ENCODE data around the gene TAL1. TPM values are rescaled to one million over a fixed set of nuclear protein-coding genes. Genes with fewer than 3 reads are reported as not detected.

The TAL1 gene
- polyA plus RNA-seq, 1 of the 3 experiments (the other 2 are of a cell fraction) = not detected

DNA sequence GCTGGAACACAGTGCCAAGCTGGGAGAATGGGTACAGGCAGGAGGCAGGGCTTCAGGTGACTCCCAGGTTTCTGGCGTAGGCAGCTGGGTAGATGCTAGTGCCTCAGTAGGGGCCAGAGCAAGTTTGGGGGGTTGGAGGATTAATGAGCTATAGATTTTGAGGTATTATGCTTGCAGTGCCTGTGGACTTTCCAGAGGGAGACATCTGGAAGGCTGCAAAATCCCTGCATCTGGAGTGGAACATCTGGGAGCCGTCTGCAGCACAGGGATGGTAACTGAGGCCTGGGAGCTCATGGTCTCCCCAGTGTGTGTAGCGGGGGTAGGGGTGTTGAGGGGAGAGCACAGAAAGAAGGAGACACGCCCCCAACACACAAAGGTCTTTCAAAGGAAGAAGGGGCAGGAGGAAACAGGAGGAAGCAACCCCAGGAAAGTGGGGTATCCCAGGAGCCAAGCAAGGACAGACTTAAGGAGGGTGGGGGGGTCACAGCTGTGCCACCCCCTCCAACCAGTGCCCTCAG lies 40.0 kb downstream of the TAL1 start:
- Histone ChIP-seq H2AFZ (ENCODE audit: low read depth) (no peak overlapping the region), H3K79me2 (ENCODE audit: insufficient read depth) (no peaks in the 10 kb centered on the region), H3K4me3 (ENCODE audit: low read depth in 2 of 2, low read length in 1 of 2) (no peak overlapping the region), H3K27me3 (ENCODE audit: insufficient read depth) (no peaks in the 10 kb centered on the region), H3K9ac (no peak overlapping the region), H3K4me1 (ENCODE audit: control insufficient read depth in 1 of 2, insufficient read depth in 2 of 2, low read depth in 1 of 2, low read length in 1 of 2) (peaks cover 0 to 3% of the 10 kb centered on the region in 2 experiments; a peak in 1 of 4 replicates), H4K20me1 (ENCODE audit: insufficient read depth) (no peaks in the 10 kb centered on the region), H3K27ac (ENCODE audit: low read depth in 2 of 2, low read length in 1 of 2) (no peak overlapping the region), H3K9me3 (no peaks in the 10 kb centered on the region), H3K9me2 (no peaks in the 10 kb centered on the region), H3K4me2 (no peak overlapping the region), H3K36me3 (replicated peaks in 1 of 2; ENCODE audit: control insufficient read depth in 1 of 2, insufficient read depth in 2 of 2, low read length in 1 of 2) (no peaks in the 10 kb centered on the region), H3F3A (replicated peaks; ENCODE audit: insufficient read depth) (no peaks in the 10 kb centered on the region)
- TF ChIP-seq, protein P1, sequence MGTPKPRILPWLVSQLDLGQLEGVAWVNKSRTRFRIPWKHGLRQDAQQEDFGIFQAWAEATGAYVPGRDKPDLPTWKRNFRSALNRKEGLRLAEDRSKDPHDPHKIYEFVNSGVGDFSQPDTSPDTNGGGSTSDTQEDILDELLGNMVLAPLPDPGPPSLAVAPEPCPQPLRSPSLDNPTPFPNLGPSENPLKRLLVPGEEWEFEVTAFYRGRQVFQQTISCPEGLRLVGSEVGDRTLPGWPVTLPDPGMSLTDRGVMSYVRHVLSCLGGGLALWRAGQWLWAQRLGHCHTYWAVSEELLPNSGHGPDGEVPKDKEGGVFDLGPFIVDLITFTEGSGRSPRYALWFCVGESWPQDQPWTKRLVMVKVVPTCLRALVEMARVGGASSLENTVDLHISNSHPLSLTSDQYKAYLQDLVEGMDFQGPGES (IDR thresholded peaks at IDR 0.05; ENCODE audit: low read depth, low read length) = no peak
- TF ChIP-seq RXRA (IDR thresholded peaks at IDR 0.05; ENCODE audit: borderline replicate concordance, low read depth) = no peak
- WGBS (ENCODE audit: low lambda C conversion rate) = 48% methylated on average over 4 of the region's 4 CpGs
- ChIA-PET CTCF (interaction anchor here (0.6 to 10.7 kb wide), 26 partner anchors 10 to 663 kb away, joined by 3 to 143 read pairs (median 8); partner anchors contain the start of gene FOXD2), POLR2A (no interaction called here)
- no peak for DNase-seq

DNA sequence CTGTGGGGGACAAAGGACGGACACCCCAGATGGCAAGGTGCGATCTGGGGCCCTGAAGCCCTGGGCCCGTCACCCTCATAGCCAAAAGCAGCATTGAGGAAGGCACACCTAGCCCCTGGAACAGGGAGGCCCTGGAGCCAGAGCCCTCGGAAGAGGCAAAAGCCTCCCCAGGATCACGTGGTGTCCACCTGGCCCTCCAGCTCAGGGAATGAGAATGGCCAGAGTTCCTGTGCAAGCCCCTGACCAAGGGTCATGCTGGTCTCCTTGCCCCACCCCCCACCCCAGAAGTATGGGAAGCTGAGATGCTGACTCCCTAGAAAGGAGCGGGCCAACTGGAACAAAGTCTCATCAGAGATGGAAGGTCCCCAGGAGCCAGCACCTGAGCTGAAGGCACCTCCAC lies 41.2 kb downstream of the TAL1 start:
- Histone ChIP-seq H3K27me3 (ENCODE audit: insufficient read depth) (no peaks in the 10 kb centered on the region), H3K4me2 (no peak overlapping the region), H3K79me2 (ENCODE audit: insufficient read depth) (no peaks in the 10 kb centered on the region), H3K9ac (no peak overlapping the region), H3K4me3 (ENCODE audit: low read depth in 2 of 2, low read length in 1 of 2) (no peak overlapping the region), H3K9me3 (no peaks in the 10 kb centered on the region), H3F3A (replicated peaks; ENCODE audit: insufficient read depth) (no peaks in the 10 kb centered on the region), H4K20me1 (ENCODE audit: insufficient read depth) (no peaks in the 10 kb centered on the region), H3K36me3 (replicated peaks in 1 of 2; ENCODE audit: control insufficient read depth in 1 of 2, insufficient read depth in 2 of 2, low read length in 1 of 2) (no peaks in the 10 kb centered on the region), H3K4me1 (ENCODE audit: control insufficient read depth in 1 of 2, insufficient read depth in 2 of 2, low read depth in 1 of 2, low read length in 1 of 2) (peaks cover 0 to 3% of the 10 kb centered on the region in 2 experiments; a peak in 1 of 4 replicates), H2AFZ (ENCODE audit: low read depth) (no peak overlapping the region), H3K9me2 (no peaks in the 10 kb centered on the region), H3K27ac (ENCODE audit: low read depth in 2 of 2, low read length in 1 of 2) (no peak overlapping the region)
- no peak for DNase-seq
- ChIA-PET POLR2A (interaction anchor here (0.6 kb wide), 1 partner anchor 293 kb away, joined by 3 read pairs; no protein-coding TSS in a partner anchor), CTCF (interaction anchor here (1.2 to 10.7 kb wide), 5 partner anchors 8 to 241 kb away, joined by 3 to 143 read pairs (median 10); no protein-coding TSS in a partner anchor)
- WGBS (ENCODE audit: low lambda C conversion rate) = 100% methylated on average over 2 of the region's 6 CpGs
- TF ChIP-seq EP300 (IDR thresholded peaks at IDR 0.05; ENCODE audit: borderline replicate concordance in 1 of 2, low read depth in 1 of 2, low read length in 1 of 2) = no peak
- TF ChIP-seq GABPA (IDR thresholded peaks at IDR 0.05; ENCODE audit: low read depth) = no peak
- TF ChIP-seq, protein P2, sequence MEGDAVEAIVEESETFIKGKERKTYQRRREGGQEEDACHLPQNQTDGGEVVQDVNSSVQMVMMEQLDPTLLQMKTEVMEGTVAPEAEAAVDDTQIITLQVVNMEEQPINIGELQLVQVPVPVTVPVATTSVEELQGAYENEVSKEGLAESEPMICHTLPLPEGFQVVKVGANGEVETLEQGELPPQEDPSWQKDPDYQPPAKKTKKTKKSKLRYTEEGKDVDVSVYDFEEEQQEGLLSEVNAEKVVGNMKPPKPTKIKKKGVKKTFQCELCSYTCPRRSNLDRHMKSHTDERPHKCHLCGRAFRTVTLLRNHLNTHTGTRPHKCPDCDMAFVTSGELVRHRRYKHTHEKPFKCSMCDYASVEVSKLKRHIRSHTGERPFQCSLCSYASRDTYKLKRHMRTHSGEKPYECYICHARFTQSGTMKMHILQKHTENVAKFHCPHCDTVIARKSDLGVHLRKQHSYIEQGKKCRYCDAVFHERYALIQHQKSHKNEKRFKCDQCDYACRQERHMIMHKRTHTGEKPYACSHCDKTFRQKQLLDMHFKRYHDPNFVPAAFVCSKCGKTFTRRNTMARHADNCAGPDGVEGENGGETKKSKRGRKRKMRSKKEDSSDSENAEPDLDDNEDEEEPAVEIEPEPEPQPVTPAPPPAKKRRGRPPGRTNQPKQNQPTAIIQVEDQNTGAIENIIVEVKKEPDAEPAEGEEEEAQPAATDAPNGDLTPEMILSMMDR (IDR thresholded peaks at IDR 0.05) = no peak

DNA sequence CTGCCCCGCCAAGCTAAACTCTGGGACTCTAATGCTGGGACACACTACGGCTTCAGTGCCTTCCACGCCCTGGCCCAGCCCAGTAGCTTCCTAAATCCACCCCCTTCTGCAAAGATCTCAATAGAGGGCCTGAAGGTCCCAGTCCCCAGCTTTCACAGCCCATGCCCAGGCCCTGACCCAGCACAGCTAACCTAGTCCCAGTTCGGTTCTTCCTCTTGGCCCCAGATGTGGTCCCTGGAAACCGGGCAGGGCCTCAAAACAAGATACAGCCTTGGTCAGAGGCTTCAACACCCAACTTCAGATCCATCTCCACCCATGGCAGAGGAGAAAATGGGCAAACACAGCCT lies 41.5 kb downstream of the TAL1 start:
- 89% methylated on average over 4 of the region's 5 CpGs for WGBS (ENCODE audit: low lambda C conversion rate)
- H3K4me2 ChIP-seq = no peak overlapping the region
- CTCF ChIA-PET = interaction anchor here (0.6 to 10.7 kb wide), 6 partner anchors 8 to 244 kb away, joined by 3 to 143 read pairs (median 8); no protein-coding TSS in a partner anchor
- TF ChIP-seq, protein P3, sequence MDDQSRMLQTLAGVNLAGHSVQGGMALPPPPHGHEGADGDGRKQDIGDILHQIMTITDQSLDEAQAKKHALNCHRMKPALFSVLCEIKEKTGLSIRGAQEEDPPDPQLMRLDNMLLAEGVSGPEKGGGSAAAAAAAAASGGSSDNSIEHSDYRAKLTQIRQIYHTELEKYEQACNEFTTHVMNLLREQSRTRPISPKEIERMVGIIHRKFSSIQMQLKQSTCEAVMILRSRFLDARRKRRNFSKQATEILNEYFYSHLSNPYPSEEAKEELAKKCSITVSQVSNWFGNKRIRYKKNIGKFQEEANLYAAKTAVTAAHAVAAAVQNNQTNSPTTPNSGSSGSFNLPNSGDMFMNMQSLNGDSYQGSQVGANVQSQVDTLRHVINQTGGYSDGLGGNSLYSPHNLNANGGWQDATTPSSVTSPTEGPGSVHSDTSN (IDR thresholded peaks at IDR 0.05) = no peak
- TF ChIP-seq GATA2 (CRISPR knock-in tag; IDR thresholded peaks at IDR 0.05) (no peak), MEF2A (IDR thresholded peaks at IDR 0.05; ENCODE audit: borderline replicate concordance, low read depth) (no peak), GABPA (IDR thresholded peaks at IDR 0.05; ENCODE audit: low read depth) (no peak), CHD2 (IDR thresholded peaks at IDR 0.05; ENCODE audit: low read length, partially characterized antibody) (no peak), TCF12 (IDR thresholded peaks at IDR 0.05) (no peak), ELF1 (IDR thresholded peaks at IDR 0.05) (no peak), EZH2phosphoT487 (IDR thresholded peaks at IDR 0.05; ENCODE audit: borderline replicate concordance, low read depth) (no peak), SMC3 (IDR thresholded peaks at IDR 0.05; ENCODE audit: low read depth, low read length) (no peak), FOXJ3 (CRISPR knock-in tag; IDR thresholded peaks at IDR 0.05) (no peak)
- TF ChIP-seq, protein P2 (IDR thresholded peaks at IDR 0.05) = no peak
- TF ChIP-seq, protein P4, sequence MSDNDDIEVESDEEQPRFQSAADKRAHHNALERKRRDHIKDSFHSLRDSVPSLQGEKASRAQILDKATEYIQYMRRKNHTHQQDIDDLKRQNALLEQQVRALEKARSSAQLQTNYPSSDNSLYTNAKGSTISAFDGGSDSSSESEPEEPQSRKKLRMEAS (IDR thresholded peaks at IDR 0.05; ENCODE audit: low read depth) = no peak

More for the DNA sequence above, 41.5 kb downstream of the TAL1 start:
- H4K20me1 ChIP-seq (ENCODE audit: insufficient read depth) = no peaks in the 10 kb centered on the region
- no peak for DNase-seq
- H3F3A ChIP-seq (replicated peaks; ENCODE audit: insufficient read depth) = no peaks in the 10 kb centered on the region
- no peaks in the 10 kb centered on the region for H3K9me2 ChIP-seq
- H3K79me2 ChIP-seq (ENCODE audit: insufficient read depth) = no peaks in the 10 kb centered on the region
- peaks cover 0 to 3% of the 10 kb centered on the region in 2 experiments; a peak in 1 of 4 replicates for H3K4me1 ChIP-seq (ENCODE audit: control insufficient read depth in 1 of 2, insufficient read depth in 2 of 2, low read depth in 1 of 2, low read length in 1 of 2)
- H3K36me3 ChIP-seq (replicated peaks in 1 of 2; ENCODE audit: control insufficient read depth in 1 of 2, insufficient read depth in 2 of 2, low read length in 1 of 2) = no peaks in the 10 kb centered on the region
- H3K27ac ChIP-seq (ENCODE audit: low read depth in 2 of 2, low read length in 1 of 2) = no peak overlapping the region
- H2AFZ ChIP-seq (ENCODE audit: low read depth) = no peak overlapping the region
- H3K27me3 ChIP-seq (ENCODE audit: insufficient read depth) = no peaks in the 10 kb centered on the region
- POLR2A ChIA-PET = interaction anchor here (0.6 kb wide), 1 partner anchor 120 kb away, joined by 3 read pairs; no protein-coding TSS in a partner anchor
- H3K9ac ChIP-seq = no peak overlapping the region
- no peak overlapping the region for H3K4me3 ChIP-seq (ENCODE audit: low read depth in 2 of 2, low read length in 1 of 2)
- H3K9me3 ChIP-seq = no peaks in the 10 kb centered on the region

Data from SK-N-SH (cell line).